Stomach (tissue), 9 donors: ENCODE data around the gene PHF23. TPM values are rescaled to one million over a fixed set of nuclear protein-coding genes. Genes with fewer than 3 reads are reported as not detected.

Experiments used
- DNase-seq, 2 donors: peaks; one replicate each; pipeline versions ENCODE4 v3.0.0 to v3.0.0-alpha.2; 2013 to 2019
- H3K27ac ChIP-seq, 5 donors: fragments of 200-600 bp in 4 of 5; sonication (generic) in 4 of 5; one replicate each; pipeline ENCODE4 v1.5.1; 2013 to 2019; ENCODE audit warnings: mild to moderate bottlenecking in 1 of 5, moderate library complexity in 1 of 5
- H3K27me3 ChIP-seq, 3 donors: fragments of 200-600 bp; sonication (generic); one replicate each; pipeline ENCODE4 v1.5.1; 2017 to 2019; ENCODE audit warnings: mixed run types in 1 of 3
- H3K36me3 ChIP-seq, 4 donors: fragments of 200-600 bp; sonication (generic); 1 replicate in 3 of 4; 2 replicates in 1 of 4; pipeline ENCODE4 v1.5.1; 2016 to 2019
- H3K4me1 ChIP-seq, 4 donors: fragments of 200-600 bp; sonication (generic); one replicate each; pipeline ENCODE4 v1.5.1; 2016 to 2019
- H3K4me3 ChIP-seq, 4 donors: fragments of 200-600 bp; sonication (generic) in 3 of 4; one replicate each; pipeline ENCODE4 v1.5.1; 2016 to 2019; ENCODE audit warnings: mild to moderate bottlenecking in 1 of 4
- H3K9me3 ChIP-seq, 4 donors: fragments of 200-600 bp; sonication (generic); one replicate each; pipeline ENCODE4 v1.5.1; 2016 to 2019
- EP300 ChIP-seq: sonication (generic); formaldehyde crosslinking; IDR thresholded peaks from one replicate; pipeline ENCODE4 v1.6.1; 2017; ENCODE audit warnings: antibody characterized with exemption
- POLR2A ChIP-seq, 4 donors: fragments of 450-650 bp; IDR thresholded peaks; one replicate each; pipeline ENCODE4 v1.6.1; 2016; ENCODE audit warnings: antibody characterized with exemption in 4 of 4, control low read depth in 2 of 4, mild to moderate bottlenecking in 1 of 4, moderate library complexity in 1 of 4
- POLR2AphosphoS5 ChIP-seq, 3 donors: sonication (generic); formaldehyde crosslinking; IDR thresholded peaks; one replicate each; pipeline ENCODE4 v1.6.1; 2016; ENCODE audit warnings: antibody characterized with exemption in 3 of 3
- WGBS, 5 donors: extraction: QIAGEN DNeasy Blood & Tissue Kit in 3 of 5; methylation state at CpG; one replicate each; pipeline versions ENCODE4 v1.1.5 to v1.1.7; 2013 to 2018; 5-methylcytosine and 5-hydroxymethylcytosine counted together
- intact Hi-C: fragments of 100-400 bp; cut with DNase I; formaldehyde crosslinking; loops from one replicate; pipeline ENCODE4 v1.15.1; 2023; ENCODE audit warnings: low total_unique reads
- polyA plus RNA-seq, 3 donors: library from polyadenylated mRNA; stranded (reverse); fragments of 200-250 nt; gene quantifications; one replicate each; pipeline ENCODE4 v1.2.3, GENCODE V29; 2013
- total RNA-seq, 5 donors: library from RNA; depleted of rRNA; stranded (reverse); fragments of >200 nt; gene quantifications; one replicate each; pipeline versions ENCODE4 v1.1.0 to v1.2.3, GENCODE V29; 2014 to 2016
- TF ChIP-seq, protein P1 (sequence below), 7 experiments: fragments of 450-650 bp in 4 of 7; fragments of 200-600 bp in 3 of 7; sonication (generic) in 3 of 7; IDR thresholded peaks; one replicate each; pipeline ENCODE4 v1.5.1; 2016 to 2019; ENCODE audit warnings: antibody characterized with exemption in 7 of 7, control low read depth in 2 of 7, mild to moderate bottlenecking in 1 of 7
- donor health status: healthy with polysubstance abuse.
- donor health status: Bipolar disorder and iron deficiency.
- donor health status: healthy.

The PHF23 gene
- total and polyA plus RNA-seq, 8 donors: 5.2 to 27.2 (median 21.4) TPM

DNA sequence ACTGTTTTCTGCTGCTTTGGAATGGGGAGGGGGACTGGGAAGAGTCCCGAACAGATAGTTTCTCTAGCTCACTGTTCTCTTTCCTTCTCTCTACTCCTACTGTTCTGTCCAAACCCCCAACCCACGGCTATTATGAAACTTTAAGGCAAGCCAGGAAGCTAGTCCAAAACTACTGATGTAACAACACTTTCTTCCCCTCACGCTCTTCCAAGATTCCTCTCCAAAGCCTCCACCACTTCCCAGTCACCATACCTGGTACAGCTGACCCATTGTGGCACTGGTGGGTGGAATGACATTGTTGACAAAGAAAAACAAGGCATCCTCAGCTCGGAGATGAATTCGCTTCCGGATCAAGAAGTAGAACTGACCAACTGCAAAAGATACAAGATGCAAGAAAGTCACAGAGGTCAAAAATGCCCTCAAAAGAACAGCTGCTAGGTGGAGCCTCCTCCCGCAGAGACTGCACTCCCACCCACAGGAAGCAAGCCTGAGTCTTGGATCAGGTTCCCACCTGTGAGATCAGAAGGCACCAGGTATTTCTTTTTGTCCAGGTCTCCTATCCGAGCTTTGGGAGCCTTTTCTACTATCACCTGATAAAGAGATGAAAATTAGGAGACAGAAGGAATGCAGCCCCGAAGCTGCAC lies 2.0 kb upstream of the PHF23 start:
- 22 to 28% (median 25%) methylated on average over 9 of the region's 9 CpGs for WGBS, 5 donors
- H3K9me3 ChIP-seq: no peaks in the 10 kb centered on the region
- no peaks in the 10 kb centered on the region for H3K27me3 ChIP-seq
- no peak for DNase-seq
- H3K4me3 ChIP-seq: peak overlapping the region; percentile 77 to 97 (median 82)
- TF ChIP-seq, protein P1, sequence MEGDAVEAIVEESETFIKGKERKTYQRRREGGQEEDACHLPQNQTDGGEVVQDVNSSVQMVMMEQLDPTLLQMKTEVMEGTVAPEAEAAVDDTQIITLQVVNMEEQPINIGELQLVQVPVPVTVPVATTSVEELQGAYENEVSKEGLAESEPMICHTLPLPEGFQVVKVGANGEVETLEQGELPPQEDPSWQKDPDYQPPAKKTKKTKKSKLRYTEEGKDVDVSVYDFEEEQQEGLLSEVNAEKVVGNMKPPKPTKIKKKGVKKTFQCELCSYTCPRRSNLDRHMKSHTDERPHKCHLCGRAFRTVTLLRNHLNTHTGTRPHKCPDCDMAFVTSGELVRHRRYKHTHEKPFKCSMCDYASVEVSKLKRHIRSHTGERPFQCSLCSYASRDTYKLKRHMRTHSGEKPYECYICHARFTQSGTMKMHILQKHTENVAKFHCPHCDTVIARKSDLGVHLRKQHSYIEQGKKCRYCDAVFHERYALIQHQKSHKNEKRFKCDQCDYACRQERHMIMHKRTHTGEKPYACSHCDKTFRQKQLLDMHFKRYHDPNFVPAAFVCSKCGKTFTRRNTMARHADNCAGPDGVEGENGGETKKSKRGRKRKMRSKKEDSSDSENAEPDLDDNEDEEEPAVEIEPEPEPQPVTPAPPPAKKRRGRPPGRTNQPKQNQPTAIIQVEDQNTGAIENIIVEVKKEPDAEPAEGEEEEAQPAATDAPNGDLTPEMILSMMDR (IDR thresholded peaks at IDR 0.05): no peak
- TF ChIP-seq POLR2AphosphoS5 (IDR thresholded peaks at IDR 0.05) (no peak), POLR2A (IDR thresholded peaks at IDR 0.05) (no peak), EP300 (no peak)
- peaks cover 26 to 47% (median 42%) of the 10 kb centered on the region in 4 donors for H3K4me1 ChIP-seq
- peak overlapping the region; percentile 94 to 99 (median 97) for H3K27ac ChIP-seq
- intact Hi-C loops: no loop called here
- H3K36me3 ChIP-seq: peaks cover 29 to 49% (median 45%) of the 10 kb centered on the region in 4 donors

DNA sequence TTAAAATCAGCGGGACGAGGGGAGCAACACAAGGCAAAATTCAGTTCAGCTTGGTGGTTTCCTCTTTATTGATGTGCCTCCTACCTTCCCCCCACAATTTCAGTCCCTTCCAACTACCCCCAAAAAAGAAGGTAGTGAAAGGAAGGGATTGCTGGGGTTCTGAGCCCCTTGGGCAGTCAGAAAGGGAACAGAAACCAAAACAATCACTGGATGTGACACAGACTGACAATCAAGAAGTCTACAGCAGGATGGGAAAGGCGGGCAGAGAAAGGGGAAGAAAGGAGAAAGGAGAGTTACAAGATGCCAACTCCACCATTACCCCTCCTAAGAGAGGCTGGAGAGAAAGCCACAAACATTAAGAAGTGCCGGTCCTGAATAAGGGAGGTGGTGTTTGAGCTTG lies 1.1 kb upstream of the PHF23 start:
- no peak for TF ChIP-seq POLR2A (IDR thresholded peaks at IDR 0.05)
- no peak for TF ChIP-seq POLR2AphosphoS5 (IDR thresholded peaks at IDR 0.05)
- no peak for TF ChIP-seq EP300
- TF ChIP-seq, protein P1 (IDR thresholded peaks at IDR 0.05): no peak
- peak overlapping the region; percentile 9 to 99 (median 97) for H3K27ac ChIP-seq
- DNase-seq: no peak
- peaks cover 31 to 55% (median 48%) of the 10 kb centered on the region in 4 donors for H3K4me1 ChIP-seq
- peaks cover 29 to 49% (median 45%) of the 10 kb centered on the region in 4 donors for H3K36me3 ChIP-seq
- intact Hi-C loops: no loop called here
- H3K9me3 ChIP-seq: no peaks in the 10 kb centered on the region
- WGBS, 5 donors: 56 to 72% (median 61%) methylated on average over 4 of the region's 4 CpGs
- H3K4me3 ChIP-seq: peak overlapping the region; percentile 15 to 97 (median 82)
- no peaks in the 10 kb centered on the region for H3K27me3 ChIP-seq

DNA sequence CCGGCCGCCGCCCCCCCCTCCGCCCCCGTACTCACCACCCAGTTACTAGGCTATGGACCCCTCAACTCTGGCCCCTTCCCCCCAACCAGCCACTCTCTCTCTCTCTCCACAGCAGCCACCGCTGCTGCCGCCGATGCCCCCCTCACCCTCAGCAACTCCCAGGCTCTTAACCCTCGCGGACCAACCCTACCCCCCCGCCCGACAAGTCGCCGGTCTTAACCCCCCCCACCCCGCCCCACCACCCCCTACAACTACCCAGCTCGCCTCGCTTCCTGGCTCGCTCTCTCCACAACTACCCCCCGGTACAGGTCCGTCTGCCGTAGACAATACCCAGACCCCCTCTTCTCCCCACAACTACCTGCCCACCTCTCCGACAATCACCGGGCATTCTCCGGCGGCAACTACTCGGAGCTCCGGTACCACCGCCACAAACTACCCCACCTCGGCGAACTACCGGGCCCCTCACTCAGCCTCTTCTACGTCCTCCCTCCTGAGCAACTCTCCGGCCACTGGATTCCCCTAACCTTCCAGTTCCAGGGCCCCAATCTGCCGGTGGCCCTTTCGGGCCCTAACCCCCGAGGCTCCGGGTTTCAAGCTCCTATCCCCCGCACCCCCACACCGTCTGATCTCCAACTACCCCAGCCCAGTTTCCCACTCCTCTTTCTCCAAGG lies 702 bp downstream of the PHF23 start:
- Histone ChIP-seq H3K27me3 (no peaks in the 10 kb centered on the region), H3K4me1 (peaks cover 38 to 61% (median 56%) of the 10 kb centered on the region in 4 donors), H3K4me3 (peak overlapping the region; percentile 97 to 100 (median 98)), H3K27ac (peak overlapping the region; percentile 88 to 99 (median 96)), H3K36me3 (peaks cover 23 to 35% (median 31%) of the 10 kb centered on the region in 4 donors), H3K9me3 (no peaks in the 10 kb centered on the region)
- TF ChIP-seq, protein P1 (IDR thresholded peaks at IDR 0.05): no peak
- TF ChIP-seq POLR2A (IDR thresholded peaks at IDR 0.05) (no peak), EP300 (no peak), POLR2AphosphoS5 (IDR thresholded peaks at IDR 0.05) (no peak)
- 0 to 2% (median 1%) methylated on average over 26 to 39 of the region's 39 CpGs for WGBS, 5 donors
- intact Hi-C loops: no loop called here
- peak in 1 of 2 donors; percentile 75 for DNase-seq

DNA sequence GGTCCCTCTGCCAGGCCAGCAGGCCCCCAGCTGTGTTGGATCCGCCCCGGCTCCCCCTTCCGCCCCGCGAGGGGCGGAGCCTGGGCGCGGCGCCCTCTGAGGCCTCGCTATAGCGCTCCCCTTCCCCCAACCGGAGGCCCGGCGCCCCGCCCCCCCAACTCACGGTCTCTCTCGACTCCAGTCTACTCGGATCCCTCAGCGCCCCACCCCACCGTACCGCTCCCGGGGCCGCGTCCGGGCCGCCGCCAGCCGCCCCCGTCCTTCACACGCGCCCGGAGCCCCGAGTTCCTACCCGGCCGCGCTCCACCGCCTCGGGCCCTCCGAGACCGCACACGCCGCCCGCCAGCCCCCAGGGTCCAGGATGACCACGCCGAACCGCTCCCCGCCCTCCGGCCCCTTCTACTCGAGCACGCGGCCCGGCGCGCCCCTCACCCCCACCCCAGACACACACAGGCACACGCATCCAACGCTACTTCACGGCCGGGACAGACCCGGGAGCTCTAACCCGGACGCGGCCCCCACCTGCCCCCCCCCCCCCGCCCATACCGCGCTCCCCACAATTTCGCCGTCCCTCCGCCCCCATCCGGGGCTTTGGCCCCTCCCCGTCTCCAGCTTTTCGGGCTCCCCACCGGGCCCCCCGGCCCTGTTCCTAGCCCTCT lies 1.4 kb downstream of the PHF23 start:
- intact Hi-C loops: no loop called here
- H3K36me3 ChIP-seq: peaks cover 23 to 34% (median 31%) of the 10 kb centered on the region in 4 donors
- 0 to 1% (median 1%) methylated on average over 11 to 70 of the region's 73 CpGs for WGBS, 5 donors
- H3K4me1 ChIP-seq: peaks cover 41 to 63% (median 58%) of the 10 kb centered on the region in 4 donors
- H3K4me3 ChIP-seq: peak overlapping the region; percentile 97 to 100 (median 98)
- H3K27ac ChIP-seq: peak overlapping the region; percentile 88 to 99 (median 96)
- H3K27me3 ChIP-seq: no peaks in the 10 kb centered on the region
- peak in 1 of 3 donors; percentile 3 for TF ChIP-seq POLR2AphosphoS5 (IDR thresholded peaks at IDR 0.05)
- no peak for TF ChIP-seq POLR2A (IDR thresholded peaks at IDR 0.05)
- DNase-seq: peak; percentile 85 to 93
- no peaks in the 10 kb centered on the region for H3K9me3 ChIP-seq
